Caco-2 (cell line): ENCODE results near the gene GTF2I. TPM values are rescaled to one million over a fixed set of nuclear protein-coding genes. Genes with fewer than 3 reads are reported as not detected.

Experiments
- Bru-seq: library from RNA; stranded (reverse); fragments of 400-500 nt; gene quantifications from one replicate; lab custom pipeline; 2021; lab: Mats Ljungman, UMichigan
- BruChase-seq, 2 experiments: library from RNA; stranded (reverse); fragments of 400-500 nt; gene quantifications; one replicate each; lab custom pipeline; 2021; lab: Mats Ljungman, UMichigan
- BruUV-seq: library from RNA; stranded (reverse); fragments of 400-500 nt; replicated peaks from 2 replicates; lab custom pipeline; 2021; lab: Mats Ljungman, UMichigan
- CTCF ChIA-PET: fragments of 300-600 bp; sonication (Branson Sonifier 250); formaldehyde crosslinking; loops from one replicate; lab custom pipeline; 2022; ENCODE audit warnings: antibody characterized with exemption; lab: Charles Lee
- POLR2A ChIA-PET: fragments of 300-600 bp; sonication (Branson Sonifier 250); formaldehyde crosslinking; loops from one replicate; lab custom pipeline; 2022; ENCODE audit warnings: antibody characterized with exemption; lab: Charles Lee
- DNase-seq, 2 experiments: peaks; one replicate each; pipeline versions ENCODE4 v3.0.0 to v3.0.0-alpha.2; 2020 to 2022
- H3K27me3 ChIP-seq: replicated peaks from 2 replicates; pipeline ENCODE4 v1.6.0; 2011; ENCODE audit warnings: low read length; ENCODE audit not compliant: control insufficient read depth, insufficient read depth
- H3K36me3 ChIP-seq: 2 replicates; pipeline ENCODE4 v1.5.1; 2011; ENCODE audit warnings: low read length; ENCODE audit not compliant: control insufficient read depth, insufficient read depth
- H3K4me1 ChIP-seq: fragments of 250-450 bp; sonication (Bioruptor Pico); 2 replicates; pipeline ENCODE4 v1.5.1; 2020; ENCODE audit warnings: mild to moderate bottlenecking
- H3K4me3 ChIP-seq: 2 replicates; pipeline ENCODE4 v1.5.1; 2011; ENCODE audit warnings: low read depth, mild to moderate bottlenecking, control low read depth, low read length
- H3K9me3 ChIP-seq: fragments of 250-450 bp; sonication (Bioruptor Pico); 2 replicates; pipeline ENCODE4 v1.5.1; 2020; ENCODE audit warnings: mild to moderate bottlenecking, moderate library complexity
- H3K27ac Mint-ChIP-seq: one replicate; pipeline ENCODE4 v1.8.0; 2022; ENCODE audit warnings: mixed read lengths; ENCODE audit not compliant: unreplicated experiment
- H3K27me3 Mint-ChIP-seq: one replicate; pipeline ENCODE4 v1.8.0; 2022; ENCODE audit warnings: mixed read lengths; ENCODE audit not compliant: insufficient read depth, unreplicated experiment
- H3K36me3 Mint-ChIP-seq: one replicate; pipeline ENCODE4 v1.8.0; 2022; ENCODE audit warnings: mild to moderate bottlenecking, mixed read lengths; ENCODE audit not compliant: insufficient read depth, unreplicated experiment
- H3K4me1 Mint-ChIP-seq: one replicate; pipeline ENCODE4 v1.8.0; 2022; ENCODE audit warnings: low read depth, mixed read lengths; ENCODE audit not compliant: unreplicated experiment
- H3K4me3 Mint-ChIP-seq: one replicate; pipeline ENCODE4 v1.8.0; 2022; ENCODE audit warnings: mild to moderate bottlenecking, moderate library complexity, mixed read lengths; ENCODE audit not compliant: unreplicated experiment
- H3K9me3 Mint-ChIP-seq: one replicate; pipeline ENCODE4 v1.8.0; 2022; ENCODE audit warnings: mixed read lengths; ENCODE audit not compliant: unreplicated experiment
- CTCF ChIP-seq, 2 experiments: fragments of 200-600 bp in 1 of 2; IDR thresholded peaks; 1 replicate in 1 of 2; 2 replicates in 1 of 2; pipeline versions ENCODE4 v1.5.1 to v1.8.0; 2011 to 2022; ENCODE audit warnings: antibody characterized with exemption in 1 of 2, control low read depth in 1 of 2, inconsistent platforms in 1 of 2, low read depth in 1 of 2, low read length in 1 of 2, mild to moderate bottlenecking in 1 of 2, moderate library complexity in 1 of 2; ENCODE audit not compliant: insufficient read depth in 1 of 2, severe bottlenecking in 1 of 2, unreplicated experiment in 1 of 2
- intact Hi-C: fragments of 100-400 bp; cut with micrococcal nuclease; formaldehyde crosslinking; loops from one replicate; pipeline ENCODE4 v1.10.0; 2022; ENCODE audit not compliant: unreplicated experiment
- long read RNA-seq: library from polyadenylated mRNA; stranded (forward); transcript quantifications from one replicate; pipeline ENCODE4 v2.0.0, GENCODE V29; 2022
- total RNA-seq: library from RNA; stranded (reverse); gene quantifications from 2 replicates; pipeline ENCODE4 v1.2.3, GENCODE V29; 2022

Gene GTF2I
- 252 and 265 TPM in 2 replicates for total RNA-seq
- Bru-seq, nascent RNA: percentile 91 among the genes with signal in this experiment
- percentile 88 among the genes with signal in this experiment for BruChase-seq, experiment 1, labeled RNA remaining after a 2-hour chase
- BruChase-seq, experiment 2, labeled RNA remaining after a 6-hour chase: percentile 91 among the genes with signal in this experiment
- long read RNA-seq, full-length matches to known transcripts: 120 of 217 reads
- long read RNA-seq, partial matches to known transcripts: 67 of 217 reads
- long read RNA-seq, other reads (novel, unspliced or antisense): 30 of 217 reads

GRCh38 chr7:74657692-74658177, at the start of gene GTF2I:
Gene GTF2I, plus strand, starts transcription at chr7:74657718. Its CDS starts 31,411 bp downstream, at chr7:74689129.
- DNase-seq: peak; percentile 64 to 75
- intact Hi-C loops: loop anchor here (1.0 to 10.0 kb wide), 3 partner anchors 23 to 243 kb away; no protein-coding TSS in a partner anchor
- no peaks in the 10 kb centered on the region; the same call in 1 of the 2 replicates for H3K36me3 ChIP-seq
- BruUV-seq: TSS peak; percentile 22
- H3K9me3 ChIP-seq: no peaks in the 10 kb centered on the region
- peak within 1 kb of the TSS; percentile 85 for H3K27ac Mint-ChIP-seq
- no peak for TF ChIP-seq CTCF (IDR thresholded peaks at IDR 0.05; ENCODE audit: insufficient read depth in 1 of 2, low read depth in 1 of 2, low read length in 1 of 2, severe bottlenecking in 1 of 2, unreplicated experiment in 1 of 2)
- H3K4me3 Mint-ChIP-seq: peak within 1 kb of the TSS; percentile 80
- POLR2A ChIA-PET: interaction anchor here (0.6 to 0.7 kb wide), 6 partner anchors 22 to 132 kb away, joined by 4 to 9 read pairs (median 6); no protein-coding TSS in a partner anchor
- peaks cover 23% of the 10 kb centered on the region for H3K4me1 Mint-ChIP-seq
- CTCF ChIA-PET: interaction anchor here (0.6 to 1.5 kb wide), 7 partner anchors 38 to 533 kb away, joined by 3 to 18 read pairs (median 5); no protein-coding TSS in a partner anchor
- H3K4me3 ChIP-seq: peak within 1 kb of the TSS; percentile 90
- H3K27me3 ChIP-seq: no peaks in the 10 kb centered on the region
- H3K27me3 Mint-ChIP-seq: no peaks in the 10 kb centered on the region
- H3K4me1 ChIP-seq: peaks cover 29% of the 10 kb centered on the region
- no peaks in the 10 kb centered on the region for H3K9me3 Mint-ChIP-seq
- peaks cover 54% of the 10 kb centered on the region for H3K36me3 Mint-ChIP-seq

DNA sequence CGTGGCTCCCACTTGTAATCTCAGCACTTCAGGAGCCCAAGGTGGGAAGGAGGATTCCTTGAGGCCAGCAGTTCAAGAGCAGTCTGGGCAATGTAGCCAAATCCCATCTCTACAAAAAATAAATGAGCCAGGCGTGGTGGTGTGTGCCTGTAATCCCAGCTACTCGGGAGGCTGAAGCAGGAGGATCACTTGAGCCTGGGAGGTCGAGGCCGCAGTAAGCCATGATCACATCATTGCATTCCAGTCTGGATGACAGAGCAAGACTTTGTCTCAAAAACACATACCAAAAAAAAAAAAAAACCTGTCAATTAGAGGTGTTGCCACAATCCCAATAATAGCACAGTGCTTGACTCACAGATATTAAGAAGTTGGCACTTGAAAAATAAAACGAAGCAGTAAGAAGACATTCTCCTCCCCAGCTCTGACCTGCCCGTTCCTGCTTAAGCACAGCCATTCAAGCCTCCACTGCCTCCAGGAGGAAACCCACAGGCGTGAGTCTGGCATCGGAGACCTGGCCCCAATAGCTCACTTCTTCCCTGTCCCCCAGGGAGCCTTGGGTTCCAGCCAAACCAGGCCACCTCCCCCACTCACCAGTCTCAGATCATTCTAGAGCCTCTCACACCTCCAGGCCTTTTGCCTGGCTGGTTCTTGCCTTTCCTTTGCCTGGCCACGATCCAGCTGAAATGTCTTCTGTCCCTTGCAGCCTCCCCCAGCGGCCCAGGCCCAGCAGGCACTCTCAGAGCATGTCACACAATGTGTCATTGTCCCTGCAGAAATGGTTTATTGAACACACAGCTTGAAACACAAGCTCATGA, 45.3 kb upstream of the GTF2I start:
- DNase-seq: no peak
- TF ChIP-seq CTCF (IDR thresholded peaks at IDR 0.05; ENCODE audit: insufficient read depth in 1 of 2, low read depth in 1 of 2, low read length in 1 of 2, severe bottlenecking in 1 of 2, unreplicated experiment in 1 of 2): no peak
- intact Hi-C loops: no loop called here
- Histone ChIP-seq H3K9me3 (no peaks in the 10 kb centered on the region), H3K27me3 (no peaks in the 10 kb centered on the region), H3K36me3 (no peaks in the 10 kb centered on the region), H3K4me1 (peaks cover 15% of the 10 kb centered on the region), H3K4me3 (no peak overlapping the region)
- Mint-ChIP-seq H3K4me3 (no peak overlapping the region), H3K27me3 (no peaks in the 10 kb centered on the region), H3K27ac (peak overlapping the region; percentile 60), H3K9me3 (no peaks in the 10 kb centered on the region), H3K4me1 (peaks cover 23% of the 10 kb centered on the region), H3K36me3 (peaks cover 23% of the 10 kb centered on the region)
- ChIA-PET POLR2A (interaction anchor here (0.6 kb wide), 1 partner anchor 461 kb away, joined by 3 read pairs; no protein-coding TSS in a partner anchor), CTCF (no interaction called here)
- no TSS peak for BruUV-seq
